Stimulated activated CD4-positive, alpha-beta T cell treated with anti-CD3 and anti-CD28 coated beads, Interleukin-15, amount 100 ng/mL, for 48 hours (primary cell): Measurements from ENCODE around the gene ACSF3.

ENCODE experiments used
- DNase-seq, 2 donors: peaks; one replicate each; pipeline ENCODE4 v3.0.0-alpha.2; 2020; ENCODE audit warnings: low read depth in 2 of 2

Gene ACSF3

DNA sequence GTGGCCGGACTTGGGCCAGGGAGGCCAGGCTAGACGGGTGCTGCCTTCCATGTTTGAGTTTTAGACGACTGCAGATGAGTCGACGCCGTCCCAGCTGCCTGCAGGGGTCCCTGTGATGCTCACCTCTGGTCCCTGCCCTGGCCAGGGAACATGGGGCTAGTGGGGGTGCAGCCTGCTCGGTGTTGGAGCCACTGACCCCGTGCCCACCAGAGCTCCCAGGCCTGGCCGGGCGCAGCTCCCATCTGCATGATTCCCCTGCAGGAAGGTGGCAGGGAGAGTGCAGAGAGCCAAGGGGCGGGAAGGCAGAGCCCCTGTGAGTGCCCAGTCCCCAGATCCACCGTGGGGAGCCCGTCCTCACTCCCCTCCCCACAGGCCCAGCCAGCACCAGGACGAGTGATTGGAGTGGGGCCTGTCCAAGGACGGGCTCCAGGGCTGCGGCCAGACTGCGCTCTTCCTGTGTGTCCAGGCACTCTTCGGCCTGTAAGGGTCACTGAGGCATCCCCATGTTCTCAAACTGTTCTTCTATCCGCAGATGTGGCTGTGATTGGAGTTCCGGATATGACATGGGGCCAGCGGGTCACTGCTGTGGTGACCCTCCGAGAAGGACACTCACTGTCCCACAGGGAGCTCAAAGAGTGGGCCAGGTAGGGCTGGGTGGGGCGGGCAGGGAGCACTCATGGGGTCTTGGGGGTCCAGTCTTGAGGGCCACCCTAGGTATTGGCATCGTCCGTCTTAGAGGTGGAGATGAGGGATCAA, 51.9 kb downstream of the ACSF3 start:
- DNase-seq = no peak

DNA sequence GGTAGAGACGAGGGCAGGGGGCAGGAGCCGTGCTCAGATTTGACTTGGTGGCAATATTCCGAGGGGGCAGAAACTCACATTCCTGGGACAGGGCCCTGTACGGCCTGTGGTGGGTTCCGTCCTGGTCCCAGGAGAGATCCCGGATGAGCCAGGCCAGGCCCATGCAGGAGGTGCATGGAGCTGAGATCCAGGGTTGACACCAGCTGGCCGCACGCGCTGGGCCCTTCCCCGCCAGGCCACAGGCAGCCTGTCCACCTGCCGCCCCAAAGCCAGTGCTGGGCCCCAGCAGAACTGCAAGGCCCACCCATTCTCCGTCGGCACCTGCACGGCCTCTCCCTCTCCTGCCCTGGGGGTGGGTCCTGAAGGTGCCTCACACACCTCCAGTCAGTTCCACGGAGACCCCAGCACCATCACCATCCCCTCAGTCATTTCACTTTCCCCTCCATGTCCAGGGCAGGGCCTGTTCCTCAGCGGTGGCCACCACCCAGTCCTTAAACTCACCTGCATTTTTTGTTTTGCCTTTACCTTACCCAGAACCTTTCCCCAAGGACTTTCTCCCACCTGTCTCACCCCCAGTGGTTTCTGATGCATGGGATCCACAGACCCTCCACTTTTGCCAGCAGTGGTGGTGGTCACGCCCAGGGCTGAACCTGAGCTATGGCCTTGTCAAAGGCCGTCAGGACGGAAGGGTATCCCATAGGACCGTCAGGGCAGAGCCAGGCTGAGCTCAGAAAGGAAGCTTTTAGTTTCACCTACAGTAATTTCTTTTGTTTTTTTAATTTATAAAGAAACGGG, 52.8 kb downstream of the ACSF3 start:
- no peak for DNase-seq

DNA sequence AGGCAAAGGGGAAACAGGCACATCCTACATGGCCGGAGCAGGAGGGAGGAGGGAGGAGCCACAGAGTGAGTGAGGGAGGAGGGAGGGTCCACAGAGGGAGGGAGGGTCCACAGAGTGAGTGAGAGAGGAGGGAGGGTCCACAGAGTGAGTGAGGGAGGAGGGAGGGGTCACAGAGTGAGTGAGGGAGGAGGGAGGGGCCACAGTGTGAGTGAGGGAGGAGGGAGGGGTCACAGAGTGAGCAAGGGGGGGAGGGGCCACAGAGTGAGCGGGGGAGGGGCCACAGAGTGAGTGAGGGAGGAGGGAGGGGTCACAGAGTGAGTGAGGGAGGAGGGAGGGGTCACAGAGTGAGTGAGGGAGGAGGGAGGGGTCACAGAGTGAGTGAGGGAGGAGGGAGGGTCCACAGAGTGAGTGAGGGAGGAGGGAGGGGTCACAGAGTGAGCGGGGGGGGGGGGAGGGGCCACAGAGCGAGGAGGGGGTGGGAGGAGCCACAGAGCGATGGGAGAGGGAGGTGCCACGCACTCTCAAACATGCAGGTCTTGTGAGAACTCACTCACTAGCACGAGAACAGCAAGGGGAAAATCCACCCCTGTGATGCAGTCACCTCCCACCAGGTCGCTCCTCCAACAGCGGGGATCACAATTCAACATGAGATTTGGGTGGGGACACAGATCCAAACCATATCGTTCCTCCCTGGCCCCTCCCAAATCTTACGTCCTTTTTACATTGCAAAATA, 53.6 kb downstream of the ACSF3 start:
- no peak for DNase-seq

DNA sequence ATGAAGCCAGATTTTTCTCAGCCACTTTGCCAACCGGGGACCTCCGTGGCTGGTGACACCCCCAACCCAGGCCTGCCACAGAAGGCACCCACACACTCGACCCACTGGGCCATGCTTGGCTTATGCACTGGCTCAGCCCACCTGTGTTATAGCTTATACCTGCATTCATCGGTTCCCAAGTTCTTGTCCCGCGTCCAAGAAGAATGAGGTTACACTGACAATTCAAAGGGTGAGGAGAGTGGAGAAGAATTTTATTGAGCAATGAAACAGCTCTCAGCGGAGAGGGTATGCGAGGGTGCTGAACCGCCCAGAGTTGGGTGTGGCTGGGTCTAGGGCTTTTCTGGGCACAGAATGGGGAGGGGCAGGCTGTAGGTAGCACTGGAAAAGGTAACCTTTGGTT, 55.7 kb downstream of the ACSF3 start:
- DNase-seq = no peak

DNA sequence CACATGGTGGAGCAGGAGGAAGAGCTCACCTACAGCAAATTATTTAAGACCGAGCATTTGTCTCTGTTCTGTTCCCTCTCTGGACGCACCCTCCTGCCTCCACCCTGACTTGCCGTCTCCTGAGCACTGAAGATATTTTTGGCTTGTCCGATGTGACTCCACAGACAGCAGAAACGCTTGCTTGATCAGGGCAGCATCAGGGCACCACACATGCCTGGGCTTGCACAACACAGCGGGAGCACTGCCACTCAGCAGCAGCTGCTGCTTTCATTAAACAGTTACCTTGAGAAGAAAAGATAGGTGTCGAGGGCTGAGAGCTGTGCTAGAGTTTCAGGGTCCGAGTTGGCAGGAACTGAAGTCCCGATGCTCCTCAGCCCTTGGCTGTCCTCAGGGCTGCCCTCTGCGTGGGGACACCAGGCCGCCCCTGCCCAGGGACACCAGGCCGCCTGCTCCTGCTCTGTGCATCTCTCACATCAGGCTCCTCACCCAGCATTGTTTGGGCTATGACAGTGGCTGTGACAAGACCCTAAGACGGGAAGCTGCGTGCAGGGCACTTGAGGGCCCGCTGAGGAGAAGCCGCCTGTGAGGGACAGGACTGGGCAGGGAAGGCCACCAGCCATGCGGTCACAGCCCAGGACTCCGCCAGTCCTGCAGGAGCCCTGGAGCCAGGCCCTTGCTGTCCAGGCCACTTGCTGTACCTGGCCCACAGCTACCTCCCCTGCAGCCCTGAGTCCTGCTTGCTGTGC, 56.6 kb downstream of the ACSF3 start:
- DNase-seq = no peak

DNA sequence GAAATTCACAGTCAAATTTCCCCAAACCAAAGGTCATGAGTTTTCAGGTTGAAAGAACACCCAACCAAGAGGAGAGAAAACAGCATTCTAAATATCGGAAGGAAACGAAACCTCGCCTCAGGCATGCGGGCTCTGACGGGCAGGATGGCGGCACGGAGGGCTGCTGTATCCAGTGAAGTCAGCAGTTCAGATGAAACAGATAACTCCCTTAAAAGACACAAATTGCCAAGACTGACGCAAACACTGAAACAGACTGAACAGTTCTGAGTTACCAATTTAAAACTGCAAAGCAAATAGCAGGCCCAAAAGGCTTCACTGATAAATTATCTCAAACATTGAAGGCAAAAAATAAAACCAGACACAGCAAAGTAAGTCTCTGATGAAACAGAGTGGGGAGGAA, 57.3 kb downstream of the ACSF3 start:
- DNase-seq = no peak

DNA sequence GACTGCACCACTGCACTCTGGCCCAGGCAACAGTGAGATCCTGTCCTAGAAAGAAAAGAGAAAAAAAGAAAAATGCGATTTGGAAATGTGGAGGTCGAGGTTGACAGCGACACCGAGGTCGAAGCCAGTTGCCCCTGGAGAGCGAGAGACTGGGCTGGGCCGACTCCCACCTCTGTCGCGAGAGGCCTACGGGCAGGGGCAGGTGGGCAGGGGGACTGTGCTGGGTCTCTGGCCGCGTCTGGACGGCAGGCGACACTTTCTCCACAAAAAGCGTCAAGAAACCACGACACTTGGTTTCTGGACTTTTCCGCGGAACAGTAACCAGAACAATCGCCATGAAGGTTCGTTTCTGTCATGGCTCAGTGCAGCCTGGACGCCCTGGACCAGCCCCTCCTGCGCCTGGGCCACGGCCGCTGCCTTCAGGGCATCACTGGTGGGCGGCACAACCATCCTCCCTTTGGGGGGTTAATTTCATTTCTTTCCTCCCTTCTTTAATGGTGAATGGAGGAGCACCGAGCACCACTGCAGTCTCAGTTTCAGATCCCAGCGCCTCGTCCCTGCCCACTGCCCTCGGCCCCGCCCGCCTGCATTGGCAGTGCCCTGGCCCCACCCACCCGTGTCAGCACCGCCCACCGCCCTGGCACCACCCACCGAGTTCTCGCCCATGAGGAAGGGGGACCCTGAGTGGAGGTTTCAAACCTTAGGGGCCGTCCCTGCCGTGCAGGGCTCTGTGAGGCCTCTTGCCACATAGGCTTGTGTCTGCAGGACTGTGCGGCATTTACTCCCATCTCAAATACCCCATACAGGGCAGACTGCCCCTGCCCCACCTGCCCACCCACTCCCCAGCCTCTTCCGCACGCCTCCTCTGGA, 59.4 kb downstream of the ACSF3 start:
- no peak for DNase-seq

DNA sequence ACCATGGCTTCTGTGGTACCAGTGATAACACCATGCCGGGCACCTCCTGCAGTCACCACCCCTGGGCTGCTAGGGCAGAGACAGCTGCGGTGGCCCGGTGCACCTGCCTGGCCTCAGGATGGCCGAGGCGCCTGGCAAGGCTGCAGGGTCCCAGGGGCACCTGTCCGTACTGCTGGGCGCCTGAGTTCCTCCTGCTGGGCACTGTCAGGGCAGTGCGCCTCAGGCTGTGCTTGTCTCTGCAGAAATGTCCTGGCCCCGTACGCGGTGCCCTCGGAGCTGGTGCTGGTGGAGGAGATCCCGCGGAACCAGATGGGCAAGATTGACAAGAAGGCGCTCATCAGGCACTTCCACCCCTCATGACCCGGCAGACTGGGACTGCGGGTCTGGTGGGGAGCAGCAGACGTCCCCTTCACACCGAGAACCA, 60.2 kb downstream of the ACSF3 start:
- no peak for DNase-seq

DNA sequence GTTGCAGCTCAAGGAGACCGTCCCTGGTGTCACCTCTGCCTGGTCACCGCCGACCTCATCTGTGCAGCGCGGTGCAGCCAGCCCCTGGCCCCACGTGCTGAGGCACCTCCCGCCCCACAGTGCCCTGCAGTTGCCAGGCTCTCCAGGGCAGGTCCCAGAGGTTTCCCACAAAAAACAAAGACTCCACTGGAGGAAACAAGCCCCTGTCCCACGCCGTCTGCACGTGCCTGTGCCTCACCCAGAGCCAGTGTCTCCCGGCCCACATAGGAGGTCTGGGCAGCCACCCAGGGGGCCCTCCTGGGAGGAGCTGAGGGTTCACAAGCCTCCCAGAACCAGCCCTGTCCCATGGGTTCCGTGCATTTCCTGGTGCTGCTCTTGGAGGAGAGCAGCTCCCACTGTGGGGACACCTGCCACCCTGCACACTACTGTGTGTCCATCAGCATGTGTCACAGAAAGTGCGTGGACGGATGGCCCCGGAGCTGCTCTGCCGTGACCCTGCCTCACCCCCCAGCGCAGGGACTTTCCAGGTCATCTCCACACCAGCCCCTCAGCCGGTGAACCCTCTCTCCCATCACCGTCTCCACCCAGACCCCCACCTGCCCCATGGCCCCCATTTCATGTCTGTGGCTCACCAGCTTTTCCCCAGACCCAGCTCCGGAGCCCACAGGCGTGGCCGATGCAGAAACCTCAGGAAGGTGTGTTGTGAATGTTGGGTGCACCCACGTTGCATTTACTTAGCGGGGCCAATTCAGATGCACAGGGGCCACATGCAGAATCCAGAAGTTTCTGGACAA, 60.9 kb downstream of the ACSF3 start:
- no peak for DNase-seq

DNA sequence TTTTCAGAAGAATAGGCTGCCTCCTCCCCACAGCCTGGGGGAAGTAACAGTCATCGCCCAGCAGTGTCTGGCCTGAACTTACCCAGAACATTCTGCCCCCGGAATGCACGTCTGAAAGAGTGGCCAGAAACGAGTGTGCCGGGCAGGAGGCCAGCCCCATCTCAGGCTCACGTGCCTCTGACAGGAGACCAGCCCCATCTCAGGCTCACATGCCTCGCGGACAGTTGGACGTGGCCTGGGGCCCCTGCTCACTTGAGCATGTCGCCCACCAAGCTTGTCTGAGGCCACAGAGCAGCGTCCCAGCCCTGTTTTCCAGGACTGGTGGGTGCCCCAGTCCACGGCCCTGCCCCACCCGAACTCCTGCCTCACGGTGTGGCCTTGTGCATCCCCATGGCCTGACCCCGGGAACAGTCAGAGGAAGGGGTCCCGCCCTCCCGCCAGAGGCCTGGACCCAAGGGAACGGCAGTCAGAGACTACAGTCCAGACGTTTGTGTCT, 61.6 kb downstream of the ACSF3 start:
- no peak for DNase-seq

DNA sequence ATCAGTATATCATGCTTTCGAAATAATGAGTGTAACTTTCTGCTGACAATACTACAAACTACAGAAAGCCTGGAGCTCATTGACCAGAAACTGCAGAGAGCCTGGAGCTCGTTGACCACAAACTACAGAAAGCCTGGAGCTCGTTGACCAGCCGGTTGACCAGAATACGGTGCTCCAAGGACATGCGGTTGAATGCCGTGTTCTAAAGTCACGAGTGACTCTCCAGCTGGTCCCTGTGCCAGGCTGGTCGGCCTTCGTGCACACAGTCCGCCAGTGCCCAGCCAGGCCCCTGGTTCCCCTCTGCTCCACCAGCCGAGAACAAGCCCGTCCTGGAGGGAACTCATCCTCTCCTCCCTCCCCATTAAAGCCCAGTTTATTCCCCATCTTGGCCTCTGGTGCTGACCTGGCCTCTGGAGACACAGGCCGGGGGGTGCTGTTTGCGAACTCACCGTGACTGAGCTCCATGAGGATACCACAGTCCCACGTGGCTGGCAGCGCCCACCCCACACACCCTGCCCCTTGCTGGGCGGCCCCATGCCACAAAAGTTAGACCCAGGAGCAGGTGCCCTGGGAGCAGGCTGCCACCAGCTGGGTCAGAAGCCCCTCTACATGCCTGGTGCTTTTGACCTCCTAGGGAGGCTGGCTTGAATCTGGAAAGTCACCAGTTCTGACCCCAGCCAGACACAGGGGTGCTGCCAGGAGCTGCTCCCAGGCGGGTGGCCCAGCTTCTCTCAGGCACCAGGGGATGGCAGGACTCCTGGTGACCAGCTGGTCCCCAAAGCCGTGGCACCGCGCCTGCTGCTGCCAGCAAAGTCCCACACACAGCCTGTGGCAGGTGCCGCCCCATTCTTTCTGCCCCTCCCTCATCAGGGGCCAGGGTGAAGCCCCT, 62.4 kb downstream of the ACSF3 start:
- DNase-seq = no peak

DNA sequence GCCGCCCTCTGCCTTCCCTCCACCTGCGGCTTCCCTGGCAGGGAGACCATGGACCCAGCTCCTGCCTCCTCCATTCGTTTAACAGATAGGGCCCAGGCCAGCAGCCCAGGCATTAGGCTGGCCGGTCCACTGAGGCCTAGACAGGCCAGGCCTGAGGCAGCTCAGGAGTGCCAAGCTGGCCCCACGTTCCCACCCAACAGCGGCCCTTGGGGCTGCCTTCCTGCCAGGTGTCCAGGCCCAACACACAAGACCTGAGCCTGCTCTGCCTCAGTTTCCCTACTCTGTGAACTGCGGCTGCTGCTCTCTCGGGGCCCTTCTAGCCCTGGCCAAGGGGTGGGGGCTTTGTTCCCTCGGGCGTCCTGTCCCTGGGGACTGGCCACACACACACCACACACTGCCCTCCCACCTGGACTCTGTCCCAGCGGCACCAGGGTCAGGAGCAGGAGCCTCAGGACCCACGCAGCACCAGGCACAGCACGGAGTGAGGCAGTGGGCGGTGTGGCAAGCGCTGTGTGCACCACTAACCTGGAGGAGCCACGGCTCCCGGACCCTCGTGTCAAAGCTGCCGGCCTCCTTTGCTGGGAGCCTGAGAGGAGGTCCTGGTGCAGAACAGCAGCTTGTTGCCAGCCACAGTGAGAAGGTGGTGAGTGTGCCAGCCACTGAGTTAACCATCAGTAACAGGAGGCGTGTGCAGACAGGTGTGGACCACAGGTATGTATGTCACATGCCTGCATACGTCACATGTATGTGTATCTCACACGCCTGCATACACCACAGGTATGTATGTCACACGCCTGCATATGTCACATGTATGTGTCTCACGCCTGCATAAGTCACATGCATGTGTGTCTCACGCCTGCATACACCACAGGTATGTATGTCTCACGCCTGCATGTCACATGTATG, 63.3 kb downstream of the ACSF3 start:
- DNase-seq = no peak

DNA sequence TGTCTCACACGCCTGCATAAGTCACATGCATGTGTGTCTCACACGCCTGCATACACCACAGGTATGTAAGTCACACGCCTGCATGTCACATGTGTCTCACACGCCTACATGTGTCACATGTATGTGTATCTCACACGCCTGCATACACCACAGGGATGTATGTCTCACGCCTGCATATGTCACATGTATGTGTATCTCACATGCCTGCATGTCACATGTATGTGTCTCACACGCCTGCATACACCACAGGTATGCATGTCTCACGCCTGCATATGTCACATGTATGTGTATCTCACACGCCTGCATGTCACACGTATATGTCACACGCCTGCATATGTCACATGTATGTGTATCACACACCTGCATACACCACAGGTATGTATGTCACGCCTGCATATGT, 64.1 kb downstream of the ACSF3 start:
- no peak for DNase-seq

DNA sequence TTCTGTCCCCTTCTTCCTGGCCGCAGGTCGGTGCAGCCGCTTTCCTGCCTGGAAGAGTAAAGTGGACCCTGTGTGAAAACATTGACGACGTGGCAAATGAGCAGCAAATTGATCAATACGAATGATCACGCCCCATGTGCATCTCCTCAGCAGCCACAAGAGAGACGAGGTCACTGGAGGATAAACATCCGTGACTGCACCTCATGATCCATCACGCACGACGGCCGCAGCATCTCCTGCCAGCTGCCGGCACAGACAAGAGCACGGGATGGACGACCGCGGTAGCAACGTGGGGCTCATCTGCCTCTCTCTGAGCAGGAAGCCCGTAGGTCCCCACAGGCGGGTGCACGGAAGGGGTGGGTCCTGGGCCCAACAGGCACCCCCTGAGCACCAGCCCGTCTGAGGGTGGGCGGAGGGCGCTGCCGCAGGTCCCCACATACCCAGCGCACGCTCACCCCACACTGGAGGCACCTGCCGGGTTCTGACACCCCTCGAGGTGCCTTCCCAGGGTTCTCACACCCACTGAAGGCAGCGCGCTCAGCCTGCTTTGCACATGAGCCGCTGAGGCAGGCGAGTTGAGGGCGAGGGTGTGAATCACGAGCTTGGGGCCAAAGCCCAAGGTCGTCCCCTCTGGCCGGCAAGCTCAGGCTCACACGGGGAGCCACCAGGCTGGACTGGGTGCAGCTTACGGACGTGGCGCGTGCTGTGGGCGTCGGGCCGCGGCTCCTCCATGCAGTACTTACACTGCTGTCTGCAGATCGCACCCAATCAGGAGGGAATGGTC, 65.6 kb downstream of the ACSF3 start:
- no peak for DNase-seq

DNA sequence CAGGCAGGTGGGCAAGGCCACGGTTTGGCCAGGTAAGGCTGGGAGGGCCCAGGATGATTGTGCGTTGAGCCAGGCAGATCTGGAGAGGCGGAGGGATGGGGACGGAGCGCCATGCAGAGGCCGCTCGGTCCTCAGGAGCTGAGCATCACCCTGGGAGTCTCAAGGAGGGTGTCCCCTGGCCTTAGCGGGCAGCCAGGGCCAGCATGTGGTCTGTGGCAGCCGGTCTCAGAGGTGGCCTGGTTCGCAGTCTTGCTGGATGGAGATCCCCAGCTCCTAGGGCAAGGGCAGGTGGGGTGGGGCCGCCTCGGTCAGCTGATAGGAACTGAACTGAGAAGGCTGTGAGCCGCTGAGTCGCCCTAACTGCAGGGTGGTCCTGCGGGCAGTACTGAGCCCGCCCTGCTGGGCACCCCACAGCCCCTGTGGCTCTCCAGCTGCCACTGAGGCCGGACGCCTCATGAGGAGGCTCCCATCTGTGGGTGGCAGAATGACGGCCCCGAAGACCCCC, 66.2 kb downstream of the ACSF3 start:
- no peak for DNase-seq

DNA sequence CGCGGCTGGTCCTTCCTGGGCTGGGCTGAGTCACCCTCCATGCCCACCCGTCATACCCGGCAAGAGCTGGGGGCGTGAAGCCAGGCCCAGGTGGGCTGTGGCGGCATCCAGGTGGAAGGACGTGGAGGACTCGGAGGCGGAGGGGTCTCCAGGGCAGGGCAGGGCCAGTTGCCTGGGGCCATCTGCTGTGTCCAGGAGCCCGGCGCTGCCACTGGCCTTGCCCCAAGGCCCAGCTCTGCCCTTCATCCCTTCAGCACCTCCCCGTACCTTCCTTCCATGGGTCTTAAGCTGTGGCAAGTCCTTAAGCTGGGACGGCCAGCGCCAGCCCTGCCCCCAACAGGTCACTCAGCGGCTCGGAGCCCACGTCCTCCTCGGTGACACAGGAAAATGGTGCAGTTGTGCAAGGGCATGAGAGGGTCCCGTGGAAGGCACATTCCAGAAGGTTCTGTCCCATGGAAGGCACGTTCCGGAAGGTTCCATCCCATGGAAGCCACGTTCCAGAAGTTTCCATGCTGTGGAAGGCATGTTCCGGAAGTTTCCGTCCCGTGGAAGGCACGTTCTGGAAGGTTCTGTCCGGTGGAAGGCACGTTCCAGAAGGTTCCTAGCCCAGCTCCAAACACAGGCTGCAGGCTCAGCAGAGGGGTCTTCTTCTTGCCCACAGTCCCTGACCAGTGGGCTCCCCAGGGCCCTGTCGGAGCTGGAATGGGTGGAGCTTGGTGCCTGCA, 67.5 kb downstream of the ACSF3 start:
- no peak for DNase-seq
